DND-41 (cell line): Measurements from ENCODE around the gene CREG1.

Experiments
- ATAC-seq: fragments of 200-7000 bp; cut with Tn5 transposase; 3 replicates; pipeline ENCODE4 v1.9.1; 2021; ENCODE audit warnings: low read depth; ENCODE audit not compliant: insufficient read depth
- DNase-seq: peaks from one replicate; pipeline ENCODE4 v3.0.0-alpha.2; 2020
- H2AFZ ChIP-seq: 2 replicates; pipeline ENCODE4 v1.6.0; 2012; ENCODE audit warnings: low read depth, low read length
- H3K27ac ChIP-seq: 2 replicates; pipeline ENCODE4 v1.5.1; 2012; ENCODE audit warnings: low read length, inconsistent platforms
- H3K27me3 ChIP-seq: fragments of 200-600 bp; sonication (generic); 2 replicates; pipeline ENCODE4 v1.6.0; 2012; ENCODE audit warnings: low read length, mild to moderate bottlenecking, inconsistent platforms; ENCODE audit not compliant: insufficient read depth, poor library complexity
- H3K36me3 ChIP-seq: 2 replicates; pipeline ENCODE4 v1.5.1; 2012; ENCODE audit warnings: low read length, inconsistent platforms; ENCODE audit not compliant: insufficient read depth
- H3K4me1 ChIP-seq: 2 replicates; pipeline ENCODE4 v1.5.1; 2012; ENCODE audit warnings: mild to moderate bottlenecking, low read length; ENCODE audit not compliant: insufficient read depth
- H3K4me2 ChIP-seq: 2 replicates; pipeline ENCODE4 v1.6.0; 2012; ENCODE audit warnings: mild to moderate bottlenecking, moderate library complexity, low read length, inconsistent platforms; ENCODE audit not compliant: insufficient read depth
- H3K4me3 ChIP-seq, 2 experiments: fragments of 200-600 bp in 1 of 2; shearing (Covaris generic) in 1 of 2; 2 replicates each; pipeline ENCODE4 v1.5.1; 2012 to 2016; ENCODE audit warnings: inconsistent platforms in 2 of 2, low read length in 2 of 2, mild to moderate bottlenecking in 2 of 2, low read depth in 1 of 2, moderate library complexity in 1 of 2
- H3K79me2 ChIP-seq: 2 replicates; pipeline ENCODE4 v1.6.0; 2012; ENCODE audit warnings: low read length, inconsistent platforms; ENCODE audit not compliant: insufficient read depth
- H3K9ac ChIP-seq: 2 replicates; pipeline ENCODE4 v1.6.0; 2012; ENCODE audit warnings: low read depth, mild to moderate bottlenecking, inconsistent platforms, low read length, moderate library complexity
- H3K9me3 ChIP-seq: 2 replicates; pipeline ENCODE4 v1.5.1; 2012; ENCODE audit warnings: low read length, moderate library complexity, mild to moderate bottlenecking, inconsistent platforms; ENCODE audit not compliant: insufficient read depth, severe bottlenecking
- H4K20me1 ChIP-seq: 2 replicates; pipeline ENCODE4 v1.6.0; 2012; ENCODE audit warnings: low read length; ENCODE audit not compliant: insufficient read depth
- CTCF ChIP-seq: IDR thresholded peaks from 2 replicates; pipeline ENCODE4 v1.5.1; 2012; ENCODE audit warnings: borderline replicate concordance, low read length, moderate library complexity, mild to moderate bottlenecking; ENCODE audit not compliant: poor library complexity, severe bottlenecking; ENCODE audit errors: extremely low read depth
- EZH2 ChIP-seq: IDR thresholded peaks from 3 replicates; pipeline ENCODE4 v1.6.1; 2012; ENCODE audit warnings: borderline replicate concordance, low read depth, mild to moderate bottlenecking, moderate library complexity, low read length, inconsistent platforms; ENCODE audit not compliant: severe bottlenecking

Gene CREG1

GRCh38 chr1:167553136-167554027 lies at the start of gene CREG1:
Gene CREG1 (minus strand): TSS chr1:167553762.
- H2AFZ ChIP-seq = peak within 1 kb of the TSS; percentile 89
- H3K4me2 ChIP-seq = peak within 1 kb of the TSS; percentile 91
- peak within 1 kb of the TSS; percentile 74 for H3K9ac ChIP-seq
- 0 out of 2 replicates have a peak, but pooled peaks cover 7% of the 10 kb centered on the region for H3K79me2 ChIP-seq
- H4K20me1 ChIP-seq = no peaks in the 10 kb centered on the region
- peaks cover 43% of the 10 kb centered on the region for H3K4me1 ChIP-seq
- peak within 1 kb of the TSS; percentile 58 for H3K27ac ChIP-seq
- H3K9me3 ChIP-seq = no peaks in the 10 kb centered on the region
- no peaks in the 10 kb centered on the region for H3K36me3 ChIP-seq
- DNase-seq (peak; percentile 93), ATAC-seq (peak; percentile 99)
- peak within 1 kb of the TSS; percentile 47 to 83 for H3K4me3 ChIP-seq
- no peaks in the 10 kb centered on the region for H3K27me3 ChIP-seq
- no peak for TF ChIP-seq CTCF
- TF ChIP-seq EZH2 = no peak

DNA sequence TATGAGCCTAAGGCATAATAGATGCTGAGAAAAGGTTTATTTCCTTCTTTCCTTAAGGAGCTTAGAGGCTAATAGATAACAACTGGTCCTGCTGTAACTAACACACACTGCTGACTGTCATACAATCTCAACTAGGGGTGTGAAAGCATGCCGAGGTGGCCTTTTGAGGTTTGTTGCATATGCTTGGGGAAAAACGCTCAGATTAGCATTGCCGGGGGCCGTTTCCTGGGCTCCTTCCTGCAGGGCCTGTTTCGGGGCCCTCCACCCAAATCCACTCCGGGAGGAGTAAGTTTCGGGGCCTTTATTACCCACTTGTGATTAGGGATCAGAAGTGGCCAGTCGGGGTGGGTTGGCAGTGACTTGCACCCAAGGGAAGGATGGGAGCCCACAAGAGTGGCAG lies 49.3 kb upstream of the CREG1 start:
- DNase-seq (no peak), ATAC-seq (no peak)
- H3K9me3 ChIP-seq = peaks cover 13% of the 10 kb centered on the region
- peak overlapping the region; percentile 37; the same call in 1 of the 2 replicates for H3K9ac ChIP-seq
- H3K27me3 ChIP-seq = no peaks in the 10 kb centered on the region
- H3K36me3 ChIP-seq = peaks cover 5% of the 10 kb centered on the region
- H3K4me1 ChIP-seq = peaks cover 40% of the 10 kb centered on the region
- no peak overlapping the region for H3K4me3 ChIP-seq
- no peaks in the 10 kb centered on the region for H4K20me1 ChIP-seq
- peaks cover 15% of the 10 kb centered on the region for H3K79me2 ChIP-seq
- H2AFZ ChIP-seq = no peak overlapping the region
- H3K27ac ChIP-seq = peak overlapping the region; percentile 78
- TF ChIP-seq EZH2 = no peak
- TF ChIP-seq CTCF = no peak
- no peak overlapping the region for H3K4me2 ChIP-seq

GRCh38 chr1:167601442-167602383 lies 48.2 kb upstream of the CREG1 start:
- Histone ChIP-seq H3K4me1 (peaks cover 40% of the 10 kb centered on the region), H3K36me3 (no peaks in the 10 kb centered on the region), H3K4me2 (peak overlapping the region; percentile 9; the same call in 1 of the 2 replicates), H3K27ac (peak overlapping the region; percentile 78), H4K20me1 (no peaks in the 10 kb centered on the region), H3K27me3 (no peaks in the 10 kb centered on the region), H3K79me2 (peaks cover 15% of the 10 kb centered on the region), H3K9ac (peak overlapping the region; percentile 37), H3K4me3 (no peak overlapping the region), H3K9me3 (peaks cover 2% of the 10 kb centered on the region), H2AFZ (peak overlapping the region; percentile 21; the same call in 1 of the 2 replicates)
- TF ChIP-seq CTCF (no peak), EZH2 (no peak)
- DNase-seq (peak; percentile 52), ATAC-seq (peak; percentile 34)
